Amniotic epithelial cell (primary cell): ENCODE results near the gene NABP2.

Experiments used
- DNase-seq: peaks from one replicate; pipeline ENCODE4 v3.0.0-alpha.2; 2010; ENCODE audit warnings: low read depth

The NABP2 gene

GRCh38 chr12:56224102-56224701, at the start of gene NABP2:
TSS of gene NABP2 (plus strand) at chr12:56224342. CDS start at chr12:56224857, 515 bp downstream.
- DNase-seq: peak; percentile 96

- no peak for DNase-seq
Measured at GRCh38 chr12:56178347-56178746, 45.8 kb upstream of the NABP2 start.

GRCh38 chr12:56186957-56187356, 37.2 kb upstream of the NABP2 start:
- no peak for DNase-seq

DNA sequence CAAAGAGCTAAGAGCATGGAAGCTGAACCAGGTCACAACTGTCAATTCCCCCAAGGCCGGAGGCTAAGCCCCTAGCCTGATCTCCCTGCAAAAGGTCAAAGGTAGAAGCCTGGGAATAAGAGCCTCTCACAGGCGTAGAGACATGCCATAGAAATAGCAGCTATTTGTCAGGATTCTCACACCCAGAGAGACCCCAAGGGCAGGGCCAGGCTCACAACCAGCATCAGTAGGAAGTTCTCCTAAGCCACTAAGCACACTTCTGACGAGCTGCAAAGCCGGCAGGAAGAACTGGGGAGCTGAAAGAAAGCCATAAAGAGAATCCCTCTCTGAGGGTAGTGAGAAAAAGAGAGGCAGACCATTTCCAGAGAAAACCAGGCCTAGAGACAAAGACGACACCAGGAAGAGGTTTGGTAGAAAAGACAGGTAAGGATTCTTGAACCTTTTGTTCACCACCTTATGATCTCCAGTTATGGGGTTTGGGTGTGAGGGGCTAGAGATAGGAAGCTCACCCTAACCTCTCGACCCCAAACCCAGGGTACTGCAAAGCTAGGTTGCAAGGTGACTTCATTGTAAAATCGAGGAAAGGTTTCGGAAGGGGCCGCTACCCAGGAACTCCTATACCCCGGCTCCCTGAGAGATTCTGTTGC, 35.9 kb upstream of the NABP2 start:
- DNase-seq: no peak

DNA sequence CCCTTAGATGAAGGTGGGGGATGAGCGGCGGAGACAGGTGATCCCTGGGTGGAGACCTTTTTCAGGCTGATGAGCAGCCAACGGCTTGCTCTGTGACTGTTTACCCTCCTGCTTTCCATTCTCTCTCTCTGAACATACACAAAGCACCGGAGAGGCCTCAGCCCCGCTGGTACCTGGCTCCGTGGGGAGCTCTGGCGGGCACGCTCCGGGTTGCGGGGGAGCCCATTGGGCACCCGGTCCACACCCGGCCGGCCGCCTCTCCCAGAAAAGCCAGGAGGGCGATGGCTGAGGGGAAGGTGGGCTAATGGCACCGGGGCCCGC, 35.4 kb upstream of the NABP2 start:
- no peak for DNase-seq

- peak; percentile 73 for DNase-seq
Measured at GRCh38 chr12:56189099-56189917, 34.8 kb upstream of the NABP2 start, which contains the start of gene SMARCC2. TSS of gene SMARCC2 (minus strand) at chr12:56189483. CDS start at chr12:56189461, 22 bp downstream.

DNA sequence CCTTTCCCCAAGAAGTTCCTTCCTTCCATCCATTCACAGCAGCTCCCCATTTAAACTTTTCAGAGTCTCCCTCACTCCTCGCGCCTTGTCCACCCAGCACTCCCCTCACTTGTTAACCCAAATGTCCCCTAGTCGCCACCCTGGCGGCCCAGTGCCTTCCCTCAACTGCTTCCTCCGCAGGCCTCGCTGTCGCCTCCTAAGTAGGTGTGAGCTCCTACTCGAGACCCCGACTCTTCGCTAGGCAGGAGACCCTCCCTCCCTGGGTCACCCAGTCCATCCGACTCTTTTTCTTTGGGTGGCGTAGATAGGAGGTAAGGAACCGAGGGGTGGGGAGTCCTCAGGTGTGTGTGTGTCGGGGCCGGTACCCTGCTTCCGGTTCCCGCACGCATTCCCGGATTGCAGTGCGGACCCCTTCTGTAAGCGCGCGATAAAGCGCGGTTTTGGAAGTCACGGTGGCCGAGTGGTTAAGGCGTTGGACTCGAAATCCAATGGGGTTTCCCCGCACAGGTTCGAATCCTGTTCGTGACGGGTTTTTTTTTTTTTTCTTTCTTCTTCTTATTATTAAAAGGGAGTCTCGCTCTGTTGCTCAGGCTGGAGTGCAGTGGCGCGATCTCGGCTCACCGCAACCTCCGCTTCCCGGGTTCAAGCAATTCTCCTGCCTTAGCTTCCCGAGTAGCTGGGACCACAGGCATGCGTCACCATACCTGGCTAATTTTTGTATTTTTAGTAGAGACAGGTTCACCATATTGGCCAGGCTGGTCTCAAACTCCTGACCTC, 34.0 kb upstream of the NABP2 start:
- DNase-seq: peak; percentile 75

GRCh38 chr12:56190695-56191155, 33.4 kb upstream of the NABP2 start:
- no peak for DNase-seq

DNA sequence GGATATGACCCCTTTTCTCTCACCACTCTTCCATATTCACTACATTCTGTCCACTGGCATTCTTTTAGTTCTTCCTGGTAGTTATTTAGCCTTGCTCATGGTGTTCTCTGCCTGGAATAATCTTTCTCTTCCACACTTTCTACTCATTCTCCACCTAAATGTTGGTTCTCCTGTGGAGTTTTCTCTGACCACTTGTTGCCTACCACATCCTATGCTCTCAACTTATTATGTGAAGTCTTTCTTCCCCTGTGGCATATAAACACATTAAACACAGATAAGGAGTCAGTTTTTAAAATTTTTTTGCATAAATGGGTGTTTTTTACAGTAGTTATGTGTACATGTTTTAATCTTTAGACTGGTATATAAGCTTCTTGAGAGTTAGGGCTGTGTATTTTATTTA, 31.6 kb upstream of the NABP2 start:
- no peak for DNase-seq

- peak; percentile 81 for DNase-seq
Measured at GRCh38 chr12:56193025-56193578, 31.0 kb upstream of the NABP2 start.

GRCh38 chr12:56196818-56197550, 27.2 kb upstream of the NABP2 start:
- DNase-seq: peak; percentile 98

- no peak for DNase-seq
Measured at GRCh38 chr12:56197921-56198635, 26.1 kb upstream of the NABP2 start.

GRCh38 chr12:56198836-56199235, 25.3 kb upstream of the NABP2 start:
- DNase-seq: no peak

DNA sequence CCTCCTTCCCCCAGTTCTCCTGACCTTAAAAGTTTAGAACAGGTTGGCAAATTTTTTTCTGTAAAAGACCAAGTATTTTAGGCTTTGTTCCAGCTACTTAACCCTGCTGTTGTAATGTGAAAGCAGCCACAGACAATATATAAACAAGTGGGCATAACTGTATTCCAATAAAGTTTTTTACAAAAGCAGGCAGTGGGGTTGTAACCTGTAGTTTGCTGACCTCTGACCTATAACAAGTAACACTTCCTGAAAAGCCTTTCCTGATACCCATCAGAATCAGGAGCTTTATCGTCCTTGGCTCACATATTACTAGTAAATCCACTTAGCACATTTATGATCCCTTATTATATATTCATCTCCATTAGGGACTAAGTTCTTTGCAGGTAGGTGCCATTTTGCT, 21.8 kb upstream of the NABP2 start:
- DNase-seq: no peak

DNA sequence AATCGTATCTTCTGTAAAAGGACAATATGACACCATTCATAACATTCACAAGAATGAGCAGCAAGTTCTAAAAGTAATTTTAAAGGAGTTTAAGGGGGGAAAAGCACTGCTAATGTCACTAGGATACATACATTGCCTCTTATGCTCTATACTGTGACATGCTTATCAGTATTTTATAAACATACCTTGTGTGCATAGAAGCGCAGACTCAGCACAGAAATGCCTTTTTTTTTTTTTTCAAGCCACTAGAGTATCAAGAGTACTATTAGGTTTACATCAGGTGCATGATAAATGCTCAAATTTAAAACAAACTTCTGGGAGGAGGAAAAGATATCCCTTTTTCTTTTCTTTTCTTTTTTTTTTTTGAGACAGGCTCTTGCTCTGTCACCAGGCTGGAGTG, 21.3 kb upstream of the NABP2 start:
- no peak for DNase-seq

GRCh38 chr12:56204275-56204674, 19.9 kb upstream of the NABP2 start:
- no peak for DNase-seq

GRCh38 chr12:56205445-56205844, 18.7 kb upstream of the NABP2 start:
- DNase-seq: no peak

GRCh38 chr12:56206452-56207166, 17.5 kb upstream of the NABP2 start:
- DNase-seq: peak; percentile 60

DNA sequence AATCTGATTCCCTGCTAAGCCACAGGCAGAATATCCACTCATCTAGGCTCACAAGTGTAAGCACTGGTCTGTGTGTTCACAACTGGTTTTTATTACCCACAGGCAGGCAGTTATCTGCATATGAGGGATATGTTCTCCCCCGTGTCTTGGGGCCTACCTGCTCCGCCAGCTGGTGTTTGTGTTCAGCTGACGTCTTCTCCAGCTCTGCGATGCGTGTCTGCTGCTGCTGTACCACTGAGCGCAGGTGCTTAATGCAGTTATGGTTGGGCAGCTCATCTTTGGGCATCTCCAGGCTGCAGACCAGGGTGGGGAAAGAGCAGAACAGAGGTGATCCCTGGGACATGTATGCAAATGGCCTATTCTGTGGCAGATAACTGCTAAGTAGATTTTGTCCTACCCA, 16.1 kb upstream of the NABP2 start:
- no peak for DNase-seq

GRCh38 chr12:56212361-56212760, 11.8 kb upstream of the NABP2 start:
- no peak for DNase-seq
